HG03045 (cell line): ENCODE measurements around the gene KCNIP4.

ENCODE experiments used
- ATAC-seq: cut with Tn5 transposase; IDR thresholded peaks from one replicate; pipeline ENCODE4 v1.9.1; 2021; ENCODE audit warnings: mild to moderate bottlenecking, moderate library complexity; ENCODE audit not compliant: unreplicated experiment

The KCNIP4 gene

GRCh38 chr4:21605006-21605405 is 343.6 kb downstream of the KCNIP4 start:
- ATAC-seq: no peak

DNA sequence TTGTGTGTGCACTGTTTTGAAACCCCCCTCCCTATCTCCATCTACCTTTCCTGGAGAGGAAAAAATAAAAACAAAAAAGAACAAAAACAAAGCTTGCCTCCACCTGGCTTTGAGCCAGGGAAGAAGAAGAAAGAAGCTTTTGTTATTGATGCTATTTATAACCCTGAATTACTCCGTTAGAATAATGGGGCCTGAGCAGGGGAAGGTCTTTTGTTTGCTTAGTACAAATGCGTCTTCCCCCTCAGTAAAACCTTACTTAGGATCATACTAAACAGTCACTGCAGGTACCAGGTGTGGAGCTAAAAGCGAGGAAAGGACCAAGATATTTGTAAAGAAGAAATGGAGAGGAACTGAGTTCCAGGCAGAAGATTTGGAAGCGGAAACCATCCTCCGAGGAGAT is 352.1 kb downstream of the KCNIP4 start:
- no peak for ATAC-seq

GRCh38 chr4:21593671-21594001 is 354.9 kb downstream of the KCNIP4 start:
- ATAC-seq: no peak

- no peak for ATAC-seq
These were observed 355.5 kb downstream of the KCNIP4 start for GRCh38 chr4:21592970-21593670.

GRCh38 chr4:21577056-21577455 is 371.5 kb downstream of the KCNIP4 start:
- ATAC-seq: no peak

GRCh38 chr4:21571100-21571499 is 377.5 kb downstream of the KCNIP4 start:
- ATAC-seq: no peak

DNA sequence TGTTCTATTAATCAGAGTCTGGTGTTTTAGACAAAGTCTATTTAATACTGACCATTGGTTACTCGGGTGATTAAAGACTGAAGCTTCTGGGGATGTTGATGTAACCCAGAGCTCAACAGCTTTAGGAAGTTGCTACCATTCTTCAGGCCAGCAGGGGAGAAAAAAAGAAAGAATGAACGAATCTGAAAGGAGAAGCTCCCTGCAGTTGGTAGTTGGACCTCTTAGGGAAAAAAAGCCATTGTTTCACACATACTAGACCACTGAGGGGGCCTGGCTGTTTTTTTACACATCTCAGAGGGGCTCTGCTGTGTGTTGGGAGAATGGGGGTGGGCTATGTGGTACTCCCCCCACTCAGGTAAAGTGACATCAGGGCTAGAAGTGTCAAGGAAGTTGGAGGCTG is 378.9 kb downstream of the KCNIP4 start:
- no peak for ATAC-seq

GRCh38 chr4:21555083-21555482 is 393.5 kb downstream of the KCNIP4 start:
- no peak for ATAC-seq

- no peak for ATAC-seq
These were observed 394.1 kb downstream of the KCNIP4 start for GRCh38 chr4:21554500-21554899.

DNA sequence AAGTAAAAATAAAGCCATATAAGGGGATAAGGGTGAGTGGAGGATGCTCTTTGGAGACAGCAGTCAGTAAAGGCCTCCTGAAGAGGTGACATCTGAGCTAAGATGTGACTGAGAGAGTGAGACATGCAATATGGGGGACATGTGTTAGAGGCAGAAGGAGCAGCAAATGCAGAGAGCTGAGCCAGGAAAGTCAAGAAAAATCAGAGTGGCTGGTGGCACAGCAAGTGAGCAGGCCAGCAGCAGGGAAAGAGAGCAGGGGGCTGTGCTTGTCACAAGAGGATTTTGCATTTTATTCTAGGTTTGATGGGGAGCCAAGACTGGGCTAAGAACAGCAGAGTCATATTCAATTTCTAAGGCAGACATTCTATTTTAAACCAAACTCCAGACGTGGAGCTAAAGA is 394.5 kb downstream of the KCNIP4 start:
- no peak for ATAC-seq

DNA sequence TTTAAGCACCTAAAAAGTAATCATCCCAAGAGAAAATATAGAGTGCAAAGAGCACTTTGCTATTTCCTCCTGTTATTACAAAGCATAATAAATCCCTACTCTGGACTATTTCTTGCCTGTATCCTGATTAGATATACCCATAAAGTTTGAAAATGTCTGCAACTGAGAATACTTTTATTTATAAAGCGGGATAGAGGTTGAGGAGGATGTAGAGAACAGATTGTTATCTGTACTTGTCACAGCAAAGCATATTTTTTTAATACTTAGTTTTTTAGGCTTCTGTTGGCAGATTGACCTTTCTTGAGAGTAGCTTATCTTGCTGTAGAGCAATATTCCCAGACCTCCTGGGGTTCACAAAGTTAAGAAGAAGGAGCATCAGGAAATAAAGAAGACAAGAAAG is 396.1 kb downstream of the KCNIP4 start:
- ATAC-seq: no peak

- no peak for ATAC-seq
These were observed 403.6 kb downstream of the KCNIP4 start for GRCh38 chr4:21544955-21545354.

- no peak for ATAC-seq
These were observed 404.2 kb downstream of the KCNIP4 start for GRCh38 chr4:21544415-21544814.

GRCh38 chr4:21543514-21543913 is 405.1 kb downstream of the KCNIP4 start:
- no peak for ATAC-seq

- ATAC-seq: no peak
These were observed 412.7 kb downstream of the KCNIP4 start for GRCh38 chr4:21535898-21536297.

GRCh38 chr4:21531048-21531447 is 417.5 kb downstream of the KCNIP4 start:
- ATAC-seq: no peak

DNA sequence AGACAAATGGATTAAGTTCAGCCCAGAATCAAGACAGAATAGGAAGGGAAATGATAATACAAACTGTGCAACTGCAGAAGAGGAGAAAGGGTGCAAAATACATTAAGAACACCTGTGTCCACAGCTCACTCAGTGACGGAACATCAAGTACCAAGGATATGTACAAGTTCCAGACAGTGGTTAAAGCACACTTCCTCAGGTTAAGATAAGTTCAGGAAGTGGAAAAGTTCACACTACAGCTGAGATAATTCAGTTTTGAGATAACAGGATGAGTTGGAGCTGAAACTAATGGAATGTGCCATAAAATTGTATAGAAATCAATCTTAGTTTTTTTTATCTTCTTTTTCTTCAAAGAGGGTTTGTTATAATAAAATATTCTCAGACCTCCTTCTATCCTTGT is 419.4 kb downstream of the KCNIP4 start:
- ATAC-seq: no peak

GRCh38 chr4:21522296-21522695 is 426.3 kb downstream of the KCNIP4 start:
- ATAC-seq: no peak

DNA sequence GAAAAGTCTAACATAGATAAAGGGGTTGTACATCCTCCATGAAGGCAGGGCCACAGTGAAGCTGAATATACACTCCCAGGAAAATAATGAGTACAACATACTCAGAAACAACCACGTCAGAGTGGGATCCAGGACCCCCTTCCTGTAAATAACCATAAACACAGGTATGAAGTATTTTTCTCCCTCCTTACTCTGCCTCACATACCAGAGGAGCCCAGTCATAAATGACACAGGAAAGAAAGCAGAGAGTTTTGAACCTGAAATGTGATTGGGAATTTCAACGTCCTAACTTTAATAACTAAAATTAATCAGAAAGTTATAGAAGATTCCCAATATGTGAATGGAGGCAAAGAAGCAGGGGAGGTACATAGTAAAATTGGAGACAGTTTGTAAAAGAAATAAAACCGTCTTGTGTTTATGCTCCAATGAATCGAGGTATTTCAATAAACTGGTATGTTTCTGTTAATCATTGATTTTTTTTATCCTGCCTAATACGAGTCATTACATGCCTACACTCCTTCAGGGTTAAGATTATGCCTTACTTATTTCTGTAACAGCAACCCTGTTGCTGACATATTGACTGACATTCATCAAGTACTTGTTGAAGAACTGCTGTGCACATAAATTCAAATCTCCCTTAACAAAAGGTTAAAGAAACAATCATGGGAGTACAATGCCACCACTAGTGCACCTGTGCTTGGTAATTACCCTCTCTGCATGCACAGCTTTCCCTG is 431.3 kb downstream of the KCNIP4 start:
- no peak for ATAC-seq

DNA sequence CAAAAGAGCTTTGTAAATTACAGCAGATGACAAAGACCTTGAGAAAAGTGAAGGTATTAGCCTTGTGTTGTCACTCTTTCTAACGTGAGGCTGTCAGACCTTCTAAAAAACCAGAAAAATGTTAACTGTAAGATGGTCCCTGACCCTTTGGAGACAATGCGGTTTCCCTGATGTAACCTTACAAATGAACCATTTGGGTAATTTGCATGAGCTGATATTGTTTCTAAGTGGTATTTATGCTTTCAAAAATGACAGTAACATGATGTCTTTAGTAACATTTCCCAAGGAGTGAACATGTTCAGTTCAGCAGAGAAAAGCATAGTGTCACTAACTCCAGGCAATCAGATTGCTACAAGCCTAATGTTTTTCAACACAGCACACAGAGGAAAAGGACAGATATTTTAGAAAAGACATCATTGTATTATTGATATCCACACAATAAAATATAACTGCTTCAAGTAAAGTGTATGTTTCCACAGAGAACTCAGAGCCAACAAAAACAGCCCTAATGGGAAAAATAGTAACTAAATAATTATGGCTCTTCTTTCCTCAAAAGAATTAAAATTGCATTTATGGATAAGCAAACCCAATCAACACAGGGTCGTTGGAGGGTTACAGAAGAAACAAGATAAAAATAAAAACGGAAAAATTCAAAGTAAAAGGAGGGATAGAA is 434.4 kb downstream of the KCNIP4 start:
- no peak for ATAC-seq

- no peak for ATAC-seq
These were observed 436.2 kb downstream of the KCNIP4 start for GRCh38 chr4:21512353-21512752.

DNA sequence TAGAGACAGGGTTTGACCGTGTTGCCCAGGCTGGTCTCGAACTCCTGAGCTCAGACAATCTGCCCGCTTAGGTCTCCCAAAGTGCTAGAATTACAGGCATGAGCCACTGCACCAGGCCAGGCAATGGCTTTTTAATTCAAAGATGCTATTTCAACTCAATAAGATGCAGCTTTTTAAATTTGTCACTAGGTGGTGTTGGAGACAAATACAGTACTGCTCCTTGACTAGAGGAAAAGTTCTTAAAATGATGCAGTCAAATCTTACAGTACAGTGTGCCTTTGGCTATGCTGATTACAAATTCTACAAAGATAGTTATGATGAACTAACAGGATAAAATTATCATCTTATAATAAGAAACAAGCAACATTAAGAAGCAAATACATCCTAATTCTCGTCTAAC is 441.1 kb downstream of the KCNIP4 start:
- no peak for ATAC-seq
